Activated naive CD4-positive, alpha-beta T cell treated with anti-CD3 and anti-CD28 coated beads, Interleukin-2, amount 10 ng/mL, durations not matched to agents 7 days and 5 days (primary cell): ENCODE data around the gene EPB41L3.

Experiments
- CTCF ChIA-PET: fragments of 350-600 bp; sonication (Branson Sonifier 250); formaldehyde crosslinking; loops from one replicate; lab custom pipeline; 2021; ENCODE audit warnings: antibody characterized with exemption; lab: Charles Lee
- DNase-seq: peaks from one replicate; pipeline ENCODE4 v3.0.0-alpha.2; 2020
- H3K27ac Mint-ChIP-seq: one replicate; pipeline ENCODE4 v1.8.0; 2021; ENCODE audit warnings: mild to moderate bottlenecking, moderate library complexity, mixed read lengths
- H3K27me3 Mint-ChIP-seq: one replicate; pipeline ENCODE4 v1.8.0; 2021; ENCODE audit warnings: mild to moderate bottlenecking, mixed read lengths
- H3K36me3 Mint-ChIP-seq: one replicate; pipeline ENCODE4 v1.8.0; 2021; ENCODE audit warnings: mixed read lengths
- H3K4me1 Mint-ChIP-seq: one replicate; pipeline ENCODE4 v1.8.0; 2021; ENCODE audit warnings: mixed read lengths
- H3K4me3 Mint-ChIP-seq: one replicate; pipeline ENCODE4 v1.8.0; 2021; ENCODE audit warnings: mild to moderate bottlenecking, moderate library complexity, mixed read lengths
- H3K9me3 Mint-ChIP-seq: one replicate; pipeline ENCODE4 v1.8.0; 2021; ENCODE audit warnings: mixed read lengths

The EPB41L3 gene

DNA sequence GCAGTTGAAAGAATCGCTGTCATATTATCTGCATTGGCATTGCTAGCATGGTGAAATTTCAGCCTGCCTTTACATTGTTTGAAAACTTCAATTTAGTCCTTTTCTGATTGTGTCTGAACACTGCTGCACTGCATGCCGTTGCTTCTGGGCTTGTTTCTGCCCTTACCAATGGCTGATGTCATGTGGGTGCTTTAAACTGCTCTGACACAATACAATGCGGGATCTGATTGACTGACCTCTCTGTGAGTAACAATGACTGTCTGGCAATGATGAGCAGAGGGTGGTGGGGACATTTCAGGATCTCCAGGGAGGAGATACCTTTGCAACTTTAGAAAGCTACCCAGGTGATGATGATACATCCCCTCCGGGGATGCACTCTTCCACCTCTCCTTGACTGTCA is 128.8 kb downstream of the EPB41L3 start:
- no peak for DNase-seq
- Mint-ChIP-seq H3K9me3 (no peaks in the 10 kb centered on the region), H3K27me3 (peaks cover 3% of the 10 kb centered on the region), H3K4me1 (no peaks in the 10 kb centered on the region), H3K36me3 (no peaks in the 10 kb centered on the region), H3K4me3 (no peak overlapping the region), H3K27ac (no peak overlapping the region)
- CTCF ChIA-PET, result no interaction called here

DNA sequence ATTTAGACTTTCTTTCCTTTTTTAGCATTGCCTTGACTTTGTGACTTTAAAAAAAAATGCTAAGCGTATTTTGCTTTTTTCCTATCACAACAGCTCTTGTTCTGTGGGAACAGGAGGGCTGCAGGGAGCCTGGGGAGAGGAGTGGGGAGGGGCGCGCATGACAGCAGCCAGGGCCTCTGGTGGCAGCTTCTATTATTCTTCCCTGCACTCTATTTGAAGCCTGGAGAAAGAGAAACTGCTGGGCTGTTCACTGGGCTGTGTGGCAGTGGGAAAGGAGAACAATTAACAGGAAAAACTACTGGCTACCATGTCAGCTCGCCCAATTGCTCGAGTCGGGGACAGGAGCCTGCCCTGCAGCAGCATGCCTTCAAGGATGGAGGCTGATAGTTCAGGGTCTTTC is 129.3 kb downstream of the EPB41L3 start:
- no peak overlapping the region for H3K4me3 Mint-ChIP-seq
- peaks cover under 1% of the 10 kb centered on the region for H3K27me3 Mint-ChIP-seq
- H3K36me3 Mint-ChIP-seq, result no peaks in the 10 kb centered on the region
- CTCF ChIA-PET, result interaction anchor here (0.8 kb wide), 1 partner anchor 345 kb away, joined by 3 read pairs; no protein-coding TSS in a partner anchor
- no peak overlapping the region for H3K27ac Mint-ChIP-seq
- H3K9me3 Mint-ChIP-seq, result no peaks in the 10 kb centered on the region
- H3K4me1 Mint-ChIP-seq, result no peaks in the 10 kb centered on the region
- DNase-seq, result no peak

DNA sequence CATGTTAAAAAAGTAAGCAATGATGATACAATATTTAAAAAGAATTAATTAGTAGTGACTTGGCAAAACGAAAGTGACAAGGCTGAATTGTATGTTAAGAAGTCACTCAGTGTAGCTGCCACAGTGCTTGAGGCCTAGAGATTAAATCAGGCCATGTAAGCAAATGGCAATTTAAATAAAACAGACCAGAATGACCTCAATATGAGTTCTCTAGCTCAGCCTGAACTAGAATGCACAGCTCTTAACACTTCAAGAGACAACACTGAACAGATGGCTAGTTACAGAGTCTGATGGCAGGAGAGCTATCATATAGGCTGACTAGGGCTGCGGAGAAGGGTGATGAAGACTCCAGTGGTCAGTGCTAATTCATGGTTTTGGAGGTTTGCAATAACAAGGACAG is 130.3 kb downstream of the EPB41L3 start:
- Mint-ChIP-seq H3K9me3 (no peaks in the 10 kb centered on the region), H3K27ac (no peak overlapping the region), H3K27me3 (no peaks in the 10 kb centered on the region), H3K4me1 (no peaks in the 10 kb centered on the region), H3K36me3 (no peaks in the 10 kb centered on the region), H3K4me3 (no peak overlapping the region)
- CTCF ChIA-PET, result interaction anchor here (1.8 kb wide), 1 partner anchor 12 kb away, joined by 4 read pairs; no protein-coding TSS in a partner anchor
- DNase-seq, result no peak

DNA sequence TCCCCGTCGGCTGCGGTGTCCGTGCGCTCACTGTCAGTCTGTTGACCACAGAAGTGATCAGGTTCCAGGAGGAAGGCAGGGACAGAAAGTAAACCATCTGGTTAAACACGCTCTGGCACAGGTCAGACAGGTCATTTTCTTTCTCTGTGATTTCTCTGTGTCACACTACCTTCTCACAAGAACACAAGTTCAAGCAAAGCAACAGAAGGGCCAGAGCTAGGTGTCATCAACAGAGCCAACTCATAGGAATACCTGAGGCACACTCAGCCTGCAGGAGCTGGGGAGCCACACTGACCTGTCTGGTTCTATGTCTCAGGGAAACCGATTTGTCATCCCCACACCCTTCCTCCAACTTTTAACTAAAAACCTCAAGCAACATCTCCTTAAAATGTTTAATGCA is 133.2 kb downstream of the EPB41L3 start:
- no peak overlapping the region for H3K4me3 Mint-ChIP-seq
- no peaks in the 10 kb centered on the region for H3K36me3 Mint-ChIP-seq
- H3K4me1 Mint-ChIP-seq, result no peaks in the 10 kb centered on the region
- no peaks in the 10 kb centered on the region for H3K9me3 Mint-ChIP-seq
- no peak for DNase-seq
- CTCF ChIA-PET, result no interaction called here
- H3K27me3 Mint-ChIP-seq, result no peaks in the 10 kb centered on the region
- no peak overlapping the region for H3K27ac Mint-ChIP-seq

DNA sequence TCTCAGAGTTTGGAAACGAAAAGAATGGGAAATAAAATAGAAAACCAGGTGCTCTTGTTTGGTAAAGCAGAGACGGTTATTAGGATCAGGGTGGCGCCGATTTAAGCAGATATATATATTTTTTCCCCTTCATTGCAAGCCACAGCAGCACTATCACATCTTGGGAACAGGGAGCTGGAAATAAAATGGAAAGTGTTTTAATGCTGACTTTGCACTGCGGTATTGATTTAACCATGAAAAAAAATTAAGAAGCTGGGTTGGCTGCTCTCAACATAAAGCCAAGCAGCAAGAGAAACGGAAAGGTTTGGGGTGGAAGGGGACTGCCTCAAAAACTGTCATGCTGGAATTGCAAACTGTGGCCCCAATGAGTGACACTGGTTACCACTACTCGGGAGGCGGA is 145.5 kb downstream of the EPB41L3 start:
- no peaks in the 10 kb centered on the region for H3K9me3 Mint-ChIP-seq
- no peak overlapping the region for H3K27ac Mint-ChIP-seq
- H3K4me3 Mint-ChIP-seq, result no peak overlapping the region
- no peak for DNase-seq
- CTCF ChIA-PET, result no interaction called here
- H3K36me3 Mint-ChIP-seq, result no peaks in the 10 kb centered on the region
- no peaks in the 10 kb centered on the region for H3K27me3 Mint-ChIP-seq
- H3K4me1 Mint-ChIP-seq, result peaks cover 12% of the 10 kb centered on the region

DNA sequence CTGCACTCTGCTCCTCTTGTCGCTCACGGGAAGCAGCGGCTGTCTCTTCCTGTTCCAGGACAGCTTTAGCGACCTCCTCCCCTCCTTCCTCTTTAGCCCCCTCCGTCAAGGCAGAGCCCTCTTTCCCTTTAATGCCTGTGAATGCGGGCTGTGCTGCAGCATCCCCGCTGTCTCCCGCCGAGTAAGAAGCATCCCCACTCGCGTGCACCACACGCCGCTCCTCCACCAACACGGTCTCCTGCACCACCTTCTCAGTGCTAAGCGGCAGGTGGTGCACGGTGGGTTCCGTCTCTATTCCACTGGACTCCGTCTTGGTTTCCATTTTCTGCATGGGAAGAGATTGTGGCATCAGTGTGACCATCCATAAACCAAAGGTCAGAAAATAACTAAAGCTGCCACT is 146.7 kb downstream of the EPB41L3 start:
- no peak overlapping the region for H3K27ac Mint-ChIP-seq
- peaks cover 12% of the 10 kb centered on the region for H3K4me1 Mint-ChIP-seq
- H3K36me3 Mint-ChIP-seq, result no peaks in the 10 kb centered on the region
- no peak overlapping the region for H3K4me3 Mint-ChIP-seq
- CTCF ChIA-PET, result no interaction called here
- DNase-seq, result no peak
- no peaks in the 10 kb centered on the region for H3K27me3 Mint-ChIP-seq
- no peaks in the 10 kb centered on the region for H3K9me3 Mint-ChIP-seq

DNA sequence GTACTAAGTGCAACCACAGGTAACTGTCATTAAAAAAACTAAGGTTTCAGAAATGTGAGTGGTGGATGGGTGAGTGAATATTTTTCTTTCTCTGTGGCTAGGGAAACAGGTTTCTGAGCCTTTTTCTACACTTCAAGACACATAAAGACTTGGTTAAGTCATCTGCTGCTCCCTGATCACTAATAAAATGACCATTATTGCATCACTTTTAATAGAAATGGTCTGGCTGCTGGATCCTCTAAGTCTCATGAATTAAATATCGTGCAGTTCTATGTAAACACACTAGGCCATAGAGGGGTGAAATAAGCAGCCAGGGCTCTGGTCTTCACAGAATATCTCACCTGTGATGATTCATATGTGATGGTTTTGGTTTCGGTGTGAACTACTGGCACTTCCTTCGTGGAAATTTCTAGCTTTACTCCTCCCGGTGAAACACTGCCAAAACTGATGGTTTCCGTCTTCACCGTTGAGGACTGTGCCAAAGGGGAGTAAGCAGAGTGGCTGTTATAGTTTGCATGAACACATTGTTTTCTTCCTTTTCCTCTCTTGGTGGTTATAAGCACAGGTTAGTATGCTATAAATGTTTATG is 147.8 kb downstream of the EPB41L3 start:
- peak overlapping the region; percentile 80 for H3K27ac Mint-ChIP-seq
- DNase-seq, result no peak
- peaks cover 12% of the 10 kb centered on the region for H3K4me1 Mint-ChIP-seq
- CTCF ChIA-PET, result no interaction called here
- H3K27me3 Mint-ChIP-seq, result no peaks in the 10 kb centered on the region
- no peak overlapping the region for H3K4me3 Mint-ChIP-seq
- H3K36me3 Mint-ChIP-seq, result no peaks in the 10 kb centered on the region
- no peaks in the 10 kb centered on the region for H3K9me3 Mint-ChIP-seq

DNA sequence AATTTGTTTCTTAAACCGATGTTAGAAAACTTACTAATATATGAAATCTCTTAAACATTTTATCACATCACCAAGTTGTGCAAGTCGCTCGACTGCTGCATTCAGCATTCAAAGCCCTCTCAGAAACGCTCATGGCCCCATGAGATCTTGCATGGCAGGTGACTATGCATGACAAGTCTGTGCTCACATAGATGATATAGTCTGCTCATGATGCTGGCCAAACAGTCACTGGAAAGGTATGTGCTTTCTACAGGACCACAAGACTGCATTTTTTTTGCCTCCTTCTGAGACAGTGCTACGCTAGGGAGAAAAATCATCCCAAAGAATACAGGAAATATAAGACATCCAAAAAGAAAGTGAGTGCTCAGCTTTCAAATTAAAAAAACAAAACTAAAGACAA is 150.0 kb downstream of the EPB41L3 start:
- H3K27me3 Mint-ChIP-seq, result no peaks in the 10 kb centered on the region
- H3K27ac Mint-ChIP-seq, result no peak overlapping the region
- CTCF ChIA-PET, result no interaction called here
- H3K4me3 Mint-ChIP-seq, result no peak overlapping the region
- no peaks in the 10 kb centered on the region for H3K9me3 Mint-ChIP-seq
- H3K4me1 Mint-ChIP-seq, result peaks cover 7% of the 10 kb centered on the region
- H3K36me3 Mint-ChIP-seq, result no peaks in the 10 kb centered on the region
- DNase-seq, result no peak

DNA sequence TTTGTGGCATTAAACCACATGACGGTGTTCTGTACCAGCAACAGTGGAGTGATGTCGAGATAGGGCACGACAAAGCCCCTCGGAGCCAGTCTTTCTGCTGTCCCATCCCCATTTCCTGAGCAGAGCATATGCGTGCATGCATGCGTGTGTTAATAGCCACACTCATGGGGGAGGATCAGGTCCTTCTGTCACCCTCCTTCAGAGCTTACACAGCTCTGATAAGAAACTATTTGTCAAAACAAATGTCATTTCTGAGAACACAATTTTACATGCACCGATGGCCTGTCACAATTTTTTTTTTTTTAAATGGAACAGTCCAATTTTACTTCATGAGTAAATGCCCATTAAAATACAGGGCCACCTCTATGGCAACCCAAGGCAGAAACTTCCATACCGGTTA is 152.4 kb downstream of the EPB41L3 start:
- no peak for DNase-seq
- Mint-ChIP-seq H3K36me3 (no peaks in the 10 kb centered on the region), H3K4me3 (no peak overlapping the region), H3K4me1 (peaks cover 7% of the 10 kb centered on the region), H3K9me3 (no peaks in the 10 kb centered on the region), H3K27me3 (no peaks in the 10 kb centered on the region), H3K27ac (no peak overlapping the region)
- CTCF ChIA-PET, result no interaction called here

DNA sequence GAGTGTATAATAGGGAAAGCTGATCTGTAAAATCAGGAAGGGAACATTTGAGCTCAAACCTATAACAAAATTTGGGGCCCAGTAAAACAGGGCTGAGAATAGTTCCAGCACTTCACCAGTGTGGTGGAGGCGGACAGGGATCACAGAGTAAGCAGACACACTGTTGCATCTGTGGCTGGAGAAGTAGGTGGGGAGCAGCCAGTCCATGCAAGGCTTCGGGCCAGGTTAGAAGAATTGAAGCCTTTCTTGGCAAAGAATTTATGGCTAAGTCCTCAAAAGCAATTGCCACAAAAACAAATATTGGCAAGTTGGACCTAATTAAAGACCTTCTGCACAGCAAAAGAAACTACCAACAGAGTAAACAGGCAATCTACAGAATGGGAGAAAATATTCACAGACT is 154.4 kb downstream of the EPB41L3 start:
- H3K4me3 Mint-ChIP-seq, result no peak overlapping the region
- no peak overlapping the region for H3K27ac Mint-ChIP-seq
- no peaks in the 10 kb centered on the region for H3K9me3 Mint-ChIP-seq
- CTCF ChIA-PET, result no interaction called here
- no peaks in the 10 kb centered on the region for H3K36me3 Mint-ChIP-seq
- DNase-seq, result no peak
- no peaks in the 10 kb centered on the region for H3K4me1 Mint-ChIP-seq
- H3K27me3 Mint-ChIP-seq, result no peaks in the 10 kb centered on the region

DNA sequence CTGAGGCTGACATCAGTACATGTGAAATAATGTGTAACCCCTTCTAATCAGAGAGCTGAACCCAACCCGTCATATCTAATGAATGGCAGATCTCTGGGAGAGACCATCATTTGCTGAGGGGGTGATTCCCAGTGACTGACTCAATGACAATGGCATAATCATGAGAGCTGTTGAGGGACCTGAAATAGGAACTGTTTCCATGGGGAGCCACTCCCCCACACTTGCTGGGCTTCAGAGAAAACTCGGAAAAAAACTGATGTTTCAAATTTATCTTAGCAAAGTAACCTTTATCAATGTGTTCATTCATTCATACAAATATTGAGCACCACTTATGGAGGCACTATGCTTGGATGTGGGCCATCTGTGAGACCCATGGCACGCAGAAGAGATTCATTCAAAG is 154.9 kb downstream of the EPB41L3 start:
- Mint-ChIP-seq H3K4me3 (no peak overlapping the region), H3K27me3 (no peaks in the 10 kb centered on the region), H3K9me3 (no peaks in the 10 kb centered on the region), H3K4me1 (no peaks in the 10 kb centered on the region), H3K36me3 (no peaks in the 10 kb centered on the region), H3K27ac (no peak overlapping the region)
- CTCF ChIA-PET, result no interaction called here
- DNase-seq, result no peak

DNA sequence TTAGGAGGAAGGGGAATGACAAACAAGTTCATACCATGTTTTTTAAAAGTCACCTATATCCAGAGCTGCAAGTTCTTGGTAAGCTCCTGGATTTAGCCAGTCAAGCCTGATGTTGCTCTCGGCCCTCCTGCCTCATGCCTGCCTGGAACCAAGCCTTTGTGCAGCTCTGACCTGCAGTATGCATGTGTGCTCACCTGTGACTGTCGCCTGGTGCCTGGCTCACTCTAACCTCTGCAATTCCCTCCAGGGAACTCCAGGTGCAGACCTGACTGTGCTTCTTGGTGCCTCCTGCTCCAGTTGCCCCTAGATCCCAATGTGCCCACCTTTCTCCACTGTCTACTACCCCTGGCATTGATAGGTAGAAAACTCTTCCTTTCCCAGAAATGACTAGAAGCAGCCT is 163.2 kb downstream of the EPB41L3 start:
- Mint-ChIP-seq H3K36me3 (no peaks in the 10 kb centered on the region), H3K4me3 (no peak overlapping the region), H3K27ac (no peak overlapping the region), H3K27me3 (peaks cover 4% of the 10 kb centered on the region), H3K4me1 (no peaks in the 10 kb centered on the region), H3K9me3 (no peaks in the 10 kb centered on the region)
- DNase-seq, result no peak
- CTCF ChIA-PET, result no interaction called here

DNA sequence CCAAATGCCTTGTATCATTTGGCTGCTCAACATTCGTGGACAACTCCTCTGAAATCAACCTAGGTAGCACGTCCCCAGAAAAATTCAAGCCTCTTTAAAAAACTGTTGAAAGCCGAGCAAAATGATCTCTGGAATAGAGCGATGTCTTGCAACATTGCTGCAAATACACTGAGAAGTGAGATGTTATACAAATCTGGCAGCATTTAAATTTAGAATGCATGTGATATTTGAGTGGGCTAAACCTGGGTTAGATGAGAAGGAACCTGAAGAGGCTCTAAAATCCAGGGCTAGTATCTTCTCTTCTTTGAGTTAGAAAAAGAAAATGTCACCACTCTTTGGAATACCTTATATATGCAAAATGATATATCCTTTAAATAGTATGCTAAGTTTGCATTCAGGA is 166.8 kb downstream of the EPB41L3 start:
- no peak overlapping the region for H3K4me3 Mint-ChIP-seq
- H3K4me1 Mint-ChIP-seq, result no peaks in the 10 kb centered on the region
- no peaks in the 10 kb centered on the region for H3K9me3 Mint-ChIP-seq
- H3K27ac Mint-ChIP-seq, result no peak overlapping the region
- H3K36me3 Mint-ChIP-seq, result no peaks in the 10 kb centered on the region
- H3K27me3 Mint-ChIP-seq, result peaks cover 4% of the 10 kb centered on the region
- CTCF ChIA-PET, result interaction anchor here (1.0 kb wide), 1 partner anchor 42 kb away, joined by 3 read pairs; no protein-coding TSS in a partner anchor
- no peak for DNase-seq

DNA sequence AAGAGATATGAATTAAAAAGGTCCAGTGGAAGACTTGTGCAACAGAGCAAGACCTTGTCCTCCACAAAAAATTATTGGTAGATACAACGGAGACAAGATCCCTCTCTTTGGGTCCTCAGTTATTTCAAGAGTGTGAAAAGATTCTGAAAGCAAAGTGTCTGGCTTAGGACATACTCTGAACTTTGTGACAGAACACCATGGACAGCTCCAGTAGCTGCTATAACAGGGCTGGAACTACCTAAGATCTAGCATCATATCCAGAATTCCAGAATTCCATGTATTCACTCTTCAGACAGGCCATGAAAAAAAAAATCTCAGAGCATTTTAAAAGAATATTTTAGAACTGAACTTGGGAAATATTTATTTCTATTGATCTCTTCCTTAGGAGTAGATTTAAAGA is 173.5 kb downstream of the EPB41L3 start:
- Mint-ChIP-seq H3K36me3 (no peaks in the 10 kb centered on the region), H3K4me3 (no peak overlapping the region), H3K27me3 (no peaks in the 10 kb centered on the region), H3K9me3 (no peaks in the 10 kb centered on the region), H3K27ac (no peak overlapping the region), H3K4me1 (no peaks in the 10 kb centered on the region)
- no peak for DNase-seq
- CTCF ChIA-PET, result no interaction called here

DNA sequence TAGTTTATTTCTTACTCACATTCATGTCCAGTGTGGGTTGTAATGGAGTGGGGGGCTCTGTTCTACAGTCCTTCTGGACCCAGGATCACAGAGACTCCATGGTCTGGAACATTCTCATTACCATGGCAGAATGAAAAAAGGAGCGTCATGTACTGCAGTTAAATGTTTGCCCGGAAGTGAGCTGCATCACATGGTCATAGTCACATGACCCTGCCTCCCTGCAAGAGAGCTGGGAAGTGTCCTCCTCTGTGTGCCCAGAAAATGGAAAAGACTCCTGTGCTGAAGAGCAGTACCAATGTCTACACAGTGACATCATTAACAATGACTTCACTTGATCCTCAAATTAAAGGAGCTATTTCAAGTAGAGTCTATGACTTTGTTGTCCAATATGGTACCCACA is 174.3 kb downstream of the EPB41L3 start:
- Mint-ChIP-seq H3K27me3 (no peaks in the 10 kb centered on the region), H3K4me3 (no peak overlapping the region), H3K9me3 (no peaks in the 10 kb centered on the region), H3K4me1 (no peaks in the 10 kb centered on the region), H3K27ac (no peak overlapping the region), H3K36me3 (no peaks in the 10 kb centered on the region)
- CTCF ChIA-PET, result no interaction called here
- no peak for DNase-seq

DNA sequence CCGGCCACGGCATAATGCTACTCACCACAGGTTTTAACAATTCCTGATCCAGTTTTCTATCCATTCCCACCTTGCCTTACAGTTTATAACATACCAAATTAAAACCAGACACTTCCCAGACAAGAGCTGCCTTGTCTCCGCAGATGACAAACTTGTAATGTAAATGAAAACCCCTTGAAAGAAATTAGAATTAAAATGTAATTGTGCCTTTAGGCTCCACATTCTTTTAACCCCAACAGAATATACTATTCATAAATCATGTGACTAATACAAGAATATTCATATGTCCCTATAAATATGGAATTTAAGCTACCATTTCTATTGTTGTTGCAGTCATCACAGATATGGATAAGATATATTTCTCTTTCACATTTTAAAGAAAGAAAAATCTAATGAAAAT is 178.4 kb downstream of the EPB41L3 start:
- Mint-ChIP-seq H3K4me3 (no peak overlapping the region), H3K27ac (no peak overlapping the region), H3K27me3 (no peaks in the 10 kb centered on the region), H3K4me1 (no peaks in the 10 kb centered on the region), H3K9me3 (no peaks in the 10 kb centered on the region), H3K36me3 (no peaks in the 10 kb centered on the region)
- no peak for DNase-seq
- CTCF ChIA-PET, result no interaction called here
